Right renal pelvis (tissue), 4 donors: Measurements from ENCODE around the gene GPRIN1. TPM values are rescaled to one million over a fixed set of nuclear protein-coding genes. Genes with fewer than 3 reads are reported as not detected.
"Not testable (repeated sequence)": the region's sequence is repeated elsewhere in the genome, so short reads cannot be mapped to it uniquely, and the experiment has no call there.

Experiments
- DNase-seq, 4 donors: peaks; one replicate each; pipeline ENCODE4 v3.0.0-alpha.2; 2013; ENCODE audit warnings: low read depth in 4 of 4, low spot score in 3 of 4, missing footprints in 1 of 4
- polyA plus RNA-seq, 4 donors: library from polyadenylated mRNA; unstranded; fragments of 120-200 nt; gene quantifications; one replicate each; pipeline ENCODE4 v1.2.1, GENCODE V29; 2013; ENCODE audit not compliant: insufficient read length in 4 of 4

The GPRIN1 gene
- polyA plus RNA-seq, 4 donors, result 1.3 to 2.1 (median 1.8) TPM

DNA sequence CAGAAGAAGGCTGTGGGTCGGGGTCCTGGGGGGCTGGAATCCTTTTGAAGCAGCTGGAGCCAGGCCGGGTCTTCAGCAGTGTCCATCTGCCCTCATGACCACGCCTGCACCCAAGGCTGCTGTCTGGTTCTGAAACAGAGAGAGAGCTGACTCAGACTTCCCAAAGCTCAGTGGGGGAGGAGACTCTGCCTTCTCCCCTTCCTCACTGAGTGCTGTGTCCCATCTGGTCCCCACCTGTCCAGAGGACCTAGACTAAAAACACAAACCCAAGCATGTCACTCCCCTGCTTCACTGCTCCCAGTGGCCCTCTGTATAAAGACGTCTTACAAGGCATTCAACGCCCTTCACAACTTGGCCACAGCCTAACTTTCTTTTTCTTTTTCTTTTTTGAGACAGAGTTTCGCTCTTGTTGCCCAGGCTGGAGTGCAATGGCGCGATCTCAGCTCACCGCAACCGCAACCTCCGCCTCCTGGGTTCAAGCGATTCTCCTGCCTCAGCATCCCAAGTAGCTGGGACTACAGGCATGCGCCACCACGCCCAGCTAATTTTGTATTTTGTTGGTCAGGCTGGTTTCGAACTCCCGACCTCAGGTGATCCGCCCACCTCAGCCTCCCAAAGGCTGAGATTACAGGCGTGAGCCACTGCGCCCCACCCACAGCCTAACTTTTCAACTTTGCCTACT lies 10.1 kb downstream of the GPRIN1 start:
- DNase-seq, result not testable (repeated sequence)

DNA sequence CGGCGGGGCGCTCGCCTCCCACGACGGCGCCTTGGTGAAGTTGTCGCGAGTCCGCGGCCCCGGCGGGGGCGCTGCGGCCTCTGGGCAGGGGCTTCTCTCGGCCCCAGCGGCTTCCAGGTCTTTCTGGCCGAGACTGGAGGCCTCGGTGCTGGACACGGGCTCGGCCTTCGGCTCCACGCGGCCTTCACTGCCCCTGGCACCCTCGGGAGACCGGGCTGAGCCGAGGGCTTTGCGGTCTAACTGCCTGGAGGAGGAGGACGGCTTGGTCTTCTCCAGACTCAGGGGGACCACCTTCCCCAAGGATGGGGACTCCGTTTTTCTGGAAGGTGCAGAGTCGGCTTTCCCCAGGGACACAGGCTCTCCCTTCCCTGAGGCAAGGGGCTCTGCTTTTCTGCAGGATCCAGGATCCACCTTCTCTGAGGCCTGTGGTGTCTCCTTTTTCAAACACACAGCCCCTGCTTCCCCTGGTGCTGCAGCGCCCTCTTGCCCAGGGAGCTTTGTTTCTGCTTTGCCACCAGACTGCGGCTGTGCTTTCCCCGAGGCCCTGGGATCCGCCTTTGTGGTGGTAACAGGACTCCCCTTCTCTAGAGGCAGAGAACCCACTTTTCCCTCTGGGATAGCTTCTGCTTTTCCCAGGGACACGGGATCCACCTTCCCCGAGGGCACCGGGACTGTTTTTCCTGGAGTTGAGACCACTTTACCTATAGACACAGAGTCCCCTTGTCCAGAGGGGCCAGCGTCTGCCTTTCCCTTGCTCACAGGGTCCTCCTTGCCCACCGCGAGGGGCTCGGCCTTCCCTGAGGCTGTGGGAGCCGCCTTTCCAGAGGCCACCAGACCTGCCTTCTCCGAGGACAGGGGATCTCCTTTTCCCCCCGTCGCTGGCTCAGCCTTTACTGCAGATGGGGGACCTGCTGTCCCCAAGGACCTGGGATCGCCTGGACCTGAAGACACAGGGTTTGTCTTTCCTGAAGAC lies 12.3 kb downstream of the GPRIN1 start:
- DNase-seq, result no peak

DNA sequence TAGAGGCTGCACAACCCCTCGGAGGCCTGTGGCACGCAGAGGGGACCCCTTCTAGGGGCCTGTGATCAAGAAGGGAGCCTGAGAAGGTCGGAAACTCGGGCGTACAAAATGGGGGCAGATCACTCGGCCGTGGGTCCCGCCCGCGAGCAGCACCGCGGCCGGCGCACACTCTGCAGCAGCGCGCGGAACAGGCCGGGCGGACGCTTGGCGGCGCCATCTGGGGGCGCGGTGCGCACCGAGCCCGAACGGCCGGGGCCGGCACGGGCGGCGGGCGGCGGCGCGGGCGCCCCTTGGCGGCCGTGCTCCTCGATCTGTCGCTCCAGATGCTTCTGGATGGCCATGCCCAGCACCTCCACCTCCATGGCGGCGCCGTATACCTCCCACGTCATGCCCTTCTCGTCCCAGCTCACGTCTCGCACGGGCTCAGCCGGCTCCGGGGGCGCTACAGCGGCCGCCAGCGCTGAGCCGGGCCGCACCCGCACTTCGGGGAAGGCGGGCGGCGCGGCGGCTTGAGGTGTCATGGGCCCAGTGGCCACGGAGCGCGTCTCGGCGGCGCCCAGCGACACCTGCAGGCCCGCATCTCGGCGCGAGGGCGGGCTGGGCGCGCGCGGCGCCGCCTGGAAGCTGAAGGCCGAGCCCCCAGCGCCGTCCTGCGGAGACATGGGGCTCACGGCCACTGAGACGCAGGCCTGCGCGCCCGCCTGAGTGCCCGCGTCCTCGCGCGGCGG lies 13.1 kb downstream of the GPRIN1 start:
- DNase-seq, result peak in 2 of 4 donors; percentile 13 to 26

DNA sequence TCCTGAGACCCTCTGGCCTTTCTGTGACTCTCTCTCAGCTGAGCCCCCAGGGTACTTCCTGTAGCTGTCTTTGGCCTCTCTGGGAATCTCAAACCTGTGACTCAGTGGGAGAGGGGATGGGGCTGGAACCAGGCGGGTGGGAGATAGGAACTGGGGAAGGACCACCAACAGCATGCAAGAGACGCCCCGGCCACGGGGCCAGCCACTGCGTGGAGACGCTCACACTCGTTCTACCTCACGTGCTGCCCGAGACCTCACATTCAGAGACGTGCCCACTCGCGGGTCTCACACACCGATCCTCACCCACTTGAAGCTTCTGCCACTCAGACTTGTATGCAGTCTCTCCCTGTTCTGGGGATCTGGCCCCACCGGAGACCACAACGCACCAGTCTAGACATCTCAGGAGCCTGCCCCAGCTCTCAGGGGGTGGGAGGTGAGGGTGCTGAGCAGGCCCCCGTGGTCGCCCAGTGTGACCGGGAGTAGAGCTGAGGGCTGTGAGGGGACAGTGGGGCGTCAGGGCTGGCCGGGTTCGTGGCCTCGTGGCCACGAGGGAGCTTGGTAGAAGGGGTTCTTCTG lies 13.8 kb downstream of the GPRIN1 start:
- no peak for DNase-seq

DNA sequence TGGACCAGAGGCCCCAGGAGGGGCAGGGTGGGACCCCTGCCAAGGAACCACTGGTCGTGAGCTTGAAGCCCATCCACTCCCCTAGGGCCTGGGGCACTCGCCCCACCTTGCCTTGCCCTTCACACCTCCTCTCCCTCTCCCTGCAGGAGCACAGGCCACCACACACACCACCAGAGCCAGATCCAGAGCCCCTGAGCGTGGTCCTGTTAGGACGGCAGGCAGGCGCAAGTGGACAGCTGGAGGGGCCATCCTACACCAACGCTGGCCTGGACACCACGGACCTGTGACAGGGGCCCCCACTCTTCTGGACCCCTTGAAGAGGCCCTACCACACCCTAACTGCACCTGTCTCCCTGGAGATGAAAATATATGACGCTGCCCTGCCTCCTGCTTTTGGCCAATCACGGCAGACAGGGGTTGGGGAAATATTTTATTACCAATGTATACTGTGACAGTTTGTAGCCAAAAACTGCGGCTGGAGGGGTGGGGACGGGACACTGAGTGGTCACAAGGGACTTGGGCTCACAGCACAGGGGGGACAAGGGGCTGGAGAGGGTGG lies 14.5 kb downstream of the GPRIN1 start:
- no peak for DNase-seq

DNA sequence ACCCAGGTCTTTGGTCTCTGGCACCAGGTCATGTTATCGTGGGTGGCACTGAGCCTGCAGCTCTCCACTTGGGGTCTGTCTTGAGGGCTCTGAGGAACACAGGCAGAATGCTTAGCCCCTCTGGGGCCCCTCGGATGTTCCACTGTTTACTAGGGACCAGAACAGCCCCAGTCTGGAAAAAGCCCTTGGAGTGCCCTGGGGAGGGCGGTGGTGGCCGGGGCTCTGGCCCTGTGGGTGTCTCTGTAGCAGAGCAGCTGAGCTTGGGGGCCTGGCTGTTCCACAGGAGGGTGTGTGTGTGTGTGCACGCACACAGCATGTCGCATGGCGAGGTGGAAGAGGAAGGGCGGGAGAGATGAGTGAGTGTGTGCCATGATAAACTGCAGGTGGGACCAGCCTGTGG lies 15.4 kb downstream of the GPRIN1 start:
- DNase-seq, result no peak

DNA sequence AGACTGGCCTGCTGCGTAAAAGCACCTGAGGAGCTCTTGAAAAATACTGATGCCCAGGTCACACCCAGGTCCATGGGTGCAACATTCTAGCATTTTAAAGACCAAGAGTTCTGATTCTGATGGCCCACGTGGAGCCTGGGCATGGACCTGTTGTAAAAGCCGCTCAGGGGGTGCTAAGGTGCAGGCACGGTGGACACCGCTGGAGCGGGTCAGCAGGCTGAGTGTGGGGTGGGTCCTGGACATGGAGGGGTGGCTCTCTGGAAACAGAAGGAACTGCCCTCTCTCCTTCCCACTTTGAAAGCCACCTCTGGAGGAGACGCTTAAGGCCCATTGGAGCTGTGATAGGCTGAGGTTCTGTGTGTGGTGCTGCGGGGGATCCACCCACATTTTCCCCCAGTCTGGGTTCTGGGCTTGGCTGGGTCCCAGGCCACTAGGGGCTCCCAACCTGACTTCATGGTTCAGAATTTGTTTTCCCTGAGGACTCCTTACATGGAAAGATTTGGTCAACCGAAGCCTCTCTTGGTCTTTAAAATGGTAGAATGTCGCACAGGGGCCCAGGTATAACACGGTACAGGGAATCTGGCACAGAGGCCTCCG lies 16.6 kb downstream of the GPRIN1 start:
- no peak for DNase-seq

DNA sequence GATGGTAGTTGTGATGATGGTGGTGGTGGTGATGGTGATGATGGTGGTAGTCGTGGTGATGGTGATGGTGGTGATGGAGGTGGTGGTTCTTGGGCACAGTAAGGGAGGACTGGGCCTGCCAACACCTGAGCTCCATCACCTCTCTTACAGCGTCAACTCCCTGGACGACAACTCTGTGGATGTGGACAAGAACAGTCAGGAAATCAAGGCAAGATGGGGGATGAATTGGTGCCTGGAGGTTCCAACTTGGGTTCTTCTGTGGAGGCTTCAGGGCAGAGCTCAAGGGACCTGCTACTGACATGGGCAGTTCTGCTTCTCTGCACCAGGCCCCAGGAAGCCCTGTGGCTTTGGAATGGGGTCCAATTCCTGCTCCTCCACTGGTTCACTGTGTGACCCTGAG lies 17.4 kb downstream of the GPRIN1 start:
- DNase-seq, result no peak

DNA sequence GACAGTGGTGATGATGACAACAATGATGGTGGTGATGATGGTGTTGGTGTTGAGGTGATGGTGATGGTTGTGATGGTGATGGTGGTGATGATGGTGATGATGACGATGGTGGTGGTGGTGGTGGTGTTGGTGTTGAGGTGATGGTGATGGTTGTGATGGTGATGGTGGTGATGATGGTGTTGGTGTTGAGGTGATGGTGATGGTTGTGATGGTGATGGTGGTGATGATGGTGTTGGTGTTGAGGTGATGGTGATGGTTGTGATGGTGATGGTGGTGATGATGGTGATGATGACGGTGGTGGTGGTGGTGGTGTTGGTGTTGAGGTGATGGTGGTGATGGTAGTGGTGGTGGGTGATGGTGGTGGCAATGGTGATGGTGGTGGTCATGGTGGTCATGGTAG lies 18.3 kb downstream of the GPRIN1 start:
- not testable (repeated sequence) for DNase-seq

DNA sequence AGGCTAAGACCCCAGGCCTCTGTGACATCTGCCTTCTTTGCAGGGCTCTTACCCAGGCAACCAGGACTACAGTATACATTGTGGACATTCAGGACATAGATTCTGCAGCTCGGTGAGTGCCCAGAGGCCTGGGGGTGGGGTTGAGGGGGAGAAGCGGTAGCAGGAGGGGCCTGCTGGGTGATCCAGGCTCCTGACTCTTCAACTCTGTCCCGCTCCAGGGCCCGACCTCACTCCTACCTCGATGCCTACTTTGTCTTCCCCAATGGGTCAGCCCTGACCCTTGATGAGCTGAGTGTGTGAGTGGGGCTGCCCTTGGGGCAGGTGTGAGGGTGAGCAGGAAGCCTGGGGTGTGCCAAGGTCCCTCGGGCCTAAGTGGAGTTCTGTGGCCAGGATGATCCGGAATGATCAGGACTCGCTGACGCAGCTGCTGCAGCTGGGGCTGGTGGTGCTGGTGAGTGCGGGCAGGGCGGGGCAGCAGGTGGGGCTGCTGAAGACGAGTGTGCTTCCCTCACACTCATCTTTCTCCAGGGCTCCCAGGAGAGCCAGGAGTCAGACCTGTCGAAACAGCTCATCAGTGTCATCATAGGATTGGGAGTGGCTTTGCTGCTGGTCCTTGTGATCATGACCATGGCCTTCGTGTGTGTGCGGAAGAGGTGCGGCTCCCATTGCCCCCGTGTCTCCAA lies 19.8 kb downstream of the GPRIN1 start:
- DNase-seq, result no peak

DNA sequence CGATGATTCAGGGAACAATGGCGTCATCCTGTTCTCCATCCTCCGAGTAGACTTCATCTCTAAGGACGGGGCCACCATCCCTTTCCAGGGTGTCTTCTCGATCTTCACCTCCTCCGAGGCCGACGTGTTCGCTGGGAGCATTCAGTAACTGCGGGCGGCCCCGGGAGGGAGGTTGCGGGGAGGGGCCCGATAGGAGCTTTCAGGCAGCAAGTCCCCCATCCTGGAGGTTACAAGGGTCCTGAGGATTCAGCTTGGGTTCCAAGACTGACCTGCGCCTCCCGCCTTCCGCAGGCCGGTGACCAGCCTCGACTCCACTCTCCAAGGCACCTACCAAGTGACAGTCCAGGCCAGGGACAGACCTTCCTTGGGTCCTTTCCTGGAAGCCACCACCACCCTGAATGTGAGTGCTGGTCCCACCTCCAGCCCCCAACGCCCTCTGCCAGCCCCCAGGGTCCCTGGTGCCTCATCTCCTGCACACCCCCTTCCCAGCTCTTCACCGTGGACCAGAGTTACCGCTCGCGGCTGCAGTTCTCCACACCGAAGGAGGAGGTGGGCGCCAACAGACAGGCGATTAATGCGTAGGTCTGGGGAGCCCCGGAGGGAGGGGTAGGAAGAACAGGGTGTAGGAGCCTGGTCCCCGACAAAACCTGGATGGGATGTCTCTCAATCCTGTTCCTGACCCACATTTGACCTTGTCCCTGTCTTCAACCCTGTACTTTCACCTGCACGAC lies 20.8 kb downstream of the GPRIN1 start:
- no peak for DNase-seq

DNA sequence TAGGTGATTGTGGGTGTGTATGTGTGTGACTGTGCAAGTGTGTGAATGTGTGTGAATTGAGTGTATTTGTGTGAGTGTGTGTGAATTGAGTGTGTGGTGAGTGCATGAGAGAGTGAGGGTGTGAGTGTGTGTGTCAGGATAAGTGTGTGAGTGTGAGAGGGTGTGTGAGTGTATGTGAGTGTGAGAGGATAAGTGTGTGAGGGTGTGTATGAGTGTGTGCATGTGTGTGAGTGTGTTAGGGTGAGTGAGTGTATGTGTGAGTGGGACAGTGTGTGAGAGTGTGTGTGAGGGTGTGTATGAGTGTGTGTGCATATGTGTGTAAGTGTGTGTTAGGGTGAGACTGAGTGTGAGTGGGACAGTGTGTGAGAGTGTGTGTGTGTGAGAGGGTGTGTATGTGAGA lies 21.7 kb downstream of the GPRIN1 start:
- DNase-seq, result no peak

DNA sequence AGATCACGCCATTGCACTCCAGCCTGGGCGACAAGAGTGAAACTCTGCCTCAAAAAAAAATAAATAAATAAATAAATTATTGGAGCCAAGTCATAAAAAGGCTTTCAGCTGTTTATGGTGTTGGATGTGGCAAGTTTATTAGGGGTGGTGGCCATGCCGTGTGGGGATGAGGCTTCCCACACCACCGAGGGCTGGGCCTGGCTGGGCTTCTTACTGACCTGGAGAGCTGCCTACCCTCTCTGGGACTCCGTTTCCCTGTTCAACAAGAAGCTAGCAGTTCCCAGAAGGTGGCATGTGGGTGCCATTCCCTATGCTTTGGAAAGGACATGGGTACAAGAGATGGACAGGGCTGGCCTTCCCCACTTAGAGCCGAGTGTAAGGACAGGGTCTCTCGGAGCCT lies 22.6 kb downstream of the GPRIN1 start:
- no peak for DNase-seq

DNA sequence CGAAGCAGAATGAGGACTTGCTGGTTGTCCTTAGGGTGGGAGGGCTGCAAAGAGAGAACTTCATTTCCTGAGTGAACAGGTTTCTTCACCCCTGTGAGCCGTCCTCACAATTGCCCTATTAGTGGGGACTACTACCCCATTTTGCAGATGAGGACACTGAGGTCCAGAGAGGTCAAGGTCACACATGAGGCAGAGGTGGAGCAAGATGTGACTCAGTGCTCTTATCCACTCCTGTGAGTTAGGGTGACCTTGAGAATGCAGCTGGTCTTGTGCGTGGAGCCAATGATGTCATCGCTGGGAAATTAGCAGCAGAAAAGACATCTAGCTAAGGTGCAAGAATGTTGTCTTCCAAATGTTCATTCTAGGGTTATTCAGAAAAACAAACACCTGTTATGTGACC lies 26.9 kb downstream of the GPRIN1 start:
- DNase-seq, result no peak

DNA sequence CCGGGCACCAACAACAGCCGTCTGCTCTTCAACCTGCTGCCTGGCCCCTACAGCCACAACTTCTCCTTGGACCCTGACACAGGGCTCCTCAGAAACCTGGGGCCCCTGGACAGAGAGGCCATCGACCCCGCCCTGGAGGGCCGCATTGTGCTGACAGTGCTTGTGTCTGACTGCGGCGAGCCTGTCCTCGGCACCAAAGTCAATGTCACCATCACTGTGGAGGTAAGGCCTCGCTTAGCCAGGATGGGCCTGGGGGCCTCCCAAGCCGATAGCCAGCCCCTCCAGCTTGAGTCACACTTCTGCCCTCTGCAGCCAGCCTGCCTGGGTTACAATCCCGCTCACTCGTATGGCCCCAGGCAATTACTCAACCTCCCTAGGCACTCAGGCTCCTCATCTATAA lies 28.6 kb downstream of the GPRIN1 start:
- no peak for DNase-seq

DNA sequence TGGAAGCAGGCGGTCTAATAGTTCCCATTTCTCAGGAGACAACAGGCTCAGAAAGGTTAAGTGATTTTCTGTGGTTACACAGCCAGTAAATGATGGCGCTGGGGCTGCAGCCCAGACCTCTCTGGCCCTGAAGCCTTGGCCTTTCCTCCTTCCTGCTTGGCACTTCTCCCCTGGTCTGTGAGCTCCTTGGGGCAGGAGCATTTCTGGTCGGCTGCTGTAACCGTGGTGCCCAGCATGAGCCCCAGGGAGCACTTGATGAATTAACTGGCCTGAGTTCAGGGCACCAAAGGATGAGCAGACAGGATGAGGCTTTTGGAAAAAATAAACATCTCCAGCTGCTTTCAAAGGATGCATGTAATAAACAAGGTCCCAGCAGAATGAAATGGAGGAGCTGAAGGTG lies 30.6 kb downstream of the GPRIN1 start:
- DNase-seq, result no peak

DNA sequence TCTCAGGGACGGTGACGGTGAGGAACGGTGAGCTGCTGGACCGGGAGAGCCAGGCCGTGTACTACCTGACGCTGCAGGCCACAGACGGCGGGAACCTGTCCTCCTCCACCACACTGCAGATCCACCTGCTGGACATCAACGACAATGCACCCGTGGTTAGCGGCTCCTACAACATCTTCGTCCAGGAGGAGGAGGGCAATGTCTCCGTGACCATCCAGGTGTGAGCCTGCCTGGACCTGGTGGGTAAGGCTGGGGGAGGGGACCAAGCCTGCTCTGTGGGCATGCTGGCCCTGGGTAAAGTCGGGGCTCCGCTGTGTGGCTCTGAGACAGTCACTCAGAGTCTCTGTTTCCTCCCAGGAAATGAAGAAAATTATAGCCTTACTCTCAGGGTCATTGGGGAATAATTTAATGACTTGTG lies 31.6 kb downstream of the GPRIN1 start:
- DNase-seq, result peak in 2 of 4 donors; percentile 43 to 46

DNA sequence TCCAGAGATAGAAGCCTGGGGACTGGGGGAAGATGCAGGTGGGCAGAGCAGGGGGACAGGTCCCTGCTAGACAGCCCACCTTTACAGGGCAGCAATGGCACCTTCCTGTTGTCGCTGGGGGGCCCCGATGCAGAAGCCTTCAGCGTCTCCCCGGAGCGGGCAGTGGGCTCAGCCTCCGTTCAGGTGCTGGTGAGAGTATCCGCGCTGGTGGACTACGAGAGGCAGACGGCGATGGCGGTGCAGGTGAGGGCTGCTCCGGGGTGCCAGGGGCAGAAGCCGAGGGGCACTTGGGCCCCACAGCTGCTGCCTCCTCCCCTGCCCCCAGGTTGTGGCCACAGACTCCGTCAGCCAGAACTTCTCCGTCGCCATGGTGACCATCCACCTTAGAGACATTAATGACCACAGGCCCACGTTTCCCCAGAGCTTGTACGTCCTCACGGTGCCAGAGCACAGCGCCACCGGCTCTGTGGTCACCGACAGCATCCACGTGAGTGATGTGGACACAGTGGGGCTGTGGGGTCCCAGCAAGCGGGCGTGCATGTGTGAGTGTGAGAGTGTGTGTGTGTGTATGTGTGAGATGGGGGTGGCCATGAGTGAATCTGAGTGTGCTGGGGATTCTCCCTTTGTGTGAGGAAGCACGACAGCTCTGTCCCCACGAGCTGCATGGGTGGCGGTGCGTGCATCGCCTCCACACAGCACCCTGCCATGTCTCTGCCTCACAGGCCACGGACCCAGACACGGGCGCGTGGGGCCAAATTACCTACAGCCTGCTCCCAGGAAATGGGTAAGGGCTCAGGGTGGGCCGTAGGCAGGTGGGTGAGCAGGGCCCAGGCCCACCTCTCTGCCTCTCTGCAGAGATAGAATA lies 32.4 kb downstream of the GPRIN1 start:
- peak in 2 of 4 donors; percentile 12 to 26 for DNase-seq
